HepG2 (cell line): ENCODE results near the gene DDT. TPM values are rescaled to one million over a fixed set of nuclear protein-coding genes. Genes with fewer than 3 reads are reported as not detected.

Source experiments
- AHDC1 ChIP-seq: sonication (generic); formaldehyde crosslinking; IDR thresholded peaks from 2 replicates; pipeline ENCODE4 v1.5.1; 2020; ENCODE audit warnings: mild to moderate bottlenecking, missing genetic modification reagents, borderline replicate concordance
- ARID2 ChIP-seq: sonication (generic); formaldehyde crosslinking; IDR thresholded peaks from 2 replicates; pipeline ENCODE4 v1.8.1; 2022; ENCODE audit warnings: mild to moderate bottlenecking, missing genetic modification reagents, borderline replicate concordance
- CBX2 ChIP-seq, 2 experiments: fragments of 200-600 bp in 1 of 2; sonication (generic); formaldehyde crosslinking in 1 of 2; IDR thresholded peaks; 2 replicates each; pipeline versions ENCODE4 v1.7.0 to v1.8.1; 2018 to 2022; ENCODE audit warnings: low read depth in 2 of 2, low read length in 1 of 2, mild to moderate bottlenecking in 1 of 2, missing genetic modification reagents in 1 of 2
- ERF ChIP-seq: IDR thresholded peaks from 2 replicates; pipeline ENCODE4 v1.6.1; 2018; ENCODE audit warnings: missing biosample characterization, missing genetic modification reagents
- KDM2A ChIP-seq: sonication (generic); formaldehyde crosslinking; IDR thresholded peaks from 2 replicates; pipeline ENCODE4 v1.4.0; 2020; ENCODE audit warnings: low read depth, missing genetic modification reagents, borderline replicate concordance
- NKX3-1 ChIP-seq: sonication (generic); formaldehyde crosslinking; IDR thresholded peaks from 2 replicates; pipeline ENCODE4 v1.5.0; 2020; ENCODE audit warnings: missing genetic modification reagents
- SMARCC2 ChIP-seq: fragments of 450-650 bp; IDR thresholded peaks from 2 replicates; pipeline ENCODE4 v1.6.1; 2017; ENCODE audit warnings: antibody characterized with exemption, mild to moderate bottlenecking
- SNAPC5 ChIP-seq: sonication (generic); formaldehyde crosslinking; IDR thresholded peaks from 2 replicates; pipeline ENCODE4 v1.8.1; 2023; ENCODE audit warnings: mild to moderate bottlenecking, missing genetic modification reagents, borderline replicate concordance
- TERF1 ChIP-seq: sonication (generic); formaldehyde crosslinking; IDR thresholded peaks from 2 replicates; pipeline ENCODE4 v1.8.0; 2022; ENCODE audit warnings: mild to moderate bottlenecking, missing genetic modification reagents, moderate library complexity
- XRCC5 ChIP-seq: fragments of 200-400 bp; formaldehyde crosslinking; optimal IDR thresholded peaks from 2 replicates; pipeline ENCODE3; 2017; ENCODE audit warnings: mild to moderate bottlenecking, low read length
- ZBTB46 ChIP-seq: sonication (generic); formaldehyde crosslinking; IDR thresholded peaks from 2 replicates; pipeline ENCODE4 v1.4.0; 2020; ENCODE audit warnings: mild to moderate bottlenecking, missing genetic modification reagents, borderline replicate concordance
- ZFP36L2 ChIP-seq: sonication (generic); formaldehyde crosslinking; IDR thresholded peaks from 2 replicates; pipeline ENCODE4 v1.4.0; 2020; ENCODE audit warnings: missing genetic modification reagents
- ZNF18 ChIP-seq: sonication (generic); formaldehyde crosslinking; IDR thresholded peaks from 2 replicates; pipeline ENCODE4 v1.8.0; 2022; ENCODE audit warnings: mild to moderate bottlenecking, missing genetic modification reagents; ENCODE audit not compliant: insufficient replicate concordance
- ZNF225 ChIP-seq: sonication (generic); formaldehyde crosslinking; IDR thresholded peaks from 2 replicates; pipeline ENCODE4 v1.4.0; 2020; ENCODE audit warnings: mild to moderate bottlenecking, missing genetic modification reagents
- ZNF234 ChIP-seq: sonication (generic); formaldehyde crosslinking; conservative IDR thresholded peaks from 2 replicates; pipeline ENCODE4 v1.5.1; 2020; ENCODE audit warnings: mild to moderate bottlenecking, missing genetic modification reagents
- ZNF296 ChIP-seq: sonication (generic); formaldehyde crosslinking; conservative IDR thresholded peaks from 2 replicates; pipeline ENCODE4 v1.5.0; 2020; ENCODE audit warnings: mild to moderate bottlenecking, missing genetic modification reagents
- ZNF530 ChIP-seq: sonication (generic); formaldehyde crosslinking; IDR thresholded peaks from 2 replicates; pipeline ENCODE4 v1.5.0; 2020; ENCODE audit warnings: low read depth, mild to moderate bottlenecking, missing genetic modification reagents
- ZNF660 ChIP-seq: sonication (generic); formaldehyde crosslinking; IDR thresholded peaks from 2 replicates; pipeline ENCODE4 v1.5.1; 2020; ENCODE audit warnings: mild to moderate bottlenecking, low read depth, missing genetic modification reagents, borderline replicate concordance
- polyA plus RNA-seq, 8 experiments: library from polyadenylated mRNA; depleted of rRNA in 3 of 8; stranded (reverse) in 7 of 8; unstranded in 1 of 8; fragments of >200 nt; fragmentation: Illumina TruSeq in 4 of 8; extraction: Trizol in 4 of 8; gene quantifications; 2 replicates each; pipeline versions ENCODE4 v1.2.1 to v1.2.3, GENCODE V29; 2011 to 2016; ENCODE audit warnings: low read depth in 4 of 8, missing spikeins in 1 of 8, mixed read lengths in 1 of 8; ENCODE audit not compliant: insufficient read depth in 1 of 8
- total RNA-seq, 5 experiments: library from RNA; depleted of rRNA; stranded (reverse); fragments of >200 nt; fragmentation: Illumina TruSeq; extraction: Trizol; gene quantifications; 2 replicates each; pipeline ENCODE4 v1.2.3, GENCODE V29; 2016; ENCODE audit warnings: low read depth in 1 of 5

The DDT gene
- total and polyA plus RNA-seq, 2 of the 13 experiments (the other 11 are each of a cell fraction or from before 2014, with no cell fraction given), result 143 to 181 TPM

GRCh38 chr22:24009227-24010017 lies 35.2 kb upstream of the DDT start (continued):
- TF ChIP-seq SMARCC2, result no peak
- TF ChIP-seq CBX2 (IDR thresholded peaks at IDR 0.05; ENCODE audit: low read depth, low read length), result no peak
- no peak for TF ChIP-seq CBX2 (CRISPR knock-in tag; IDR thresholded peaks at IDR 0.05; ENCODE audit: low read depth)
- TF ChIP-seq AHDC1 (CRISPR knock-in tag), result no peak
- TF ChIP-seq ERF (CRISPR knock-in tag), result no peak
- no peak for TF ChIP-seq TERF1 (CRISPR knock-in tag)
- no peak for TF ChIP-seq NKX3-1 (CRISPR knock-in tag)
- TF ChIP-seq ZFP36L2 (CRISPR knock-in tag), result no peak
- TF ChIP-seq ZBTB46, result no peak
- no peak for TF ChIP-seq ZNF530 (CRISPR knock-in tag)
- no peak for TF ChIP-seq ZNF18 (CRISPR knock-in tag)
- no peak for TF ChIP-seq ZNF225 (CRISPR knock-in tag)
- no peak for TF ChIP-seq ZNF234 (CRISPR knock-in tag)
- TF ChIP-seq ZNF660 (CRISPR knock-in tag), result no peak
- TF ChIP-seq KDM2A (CRISPR knock-in tag), result no peak
- TF ChIP-seq ARID2, result no peak
- no peak for TF ChIP-seq ZNF296 (CRISPR knock-in tag)
- no peak for TF ChIP-seq SNAPC5
- peak; percentile 44 for TF ChIP-seq XRCC5
